Vagina (tissue), 2 donors: ENCODE data around the gene VRK3. TPM values are rescaled to one million over a fixed set of nuclear protein-coding genes. Genes with fewer than 3 reads are reported as not detected.

Experiments used
- DNase-seq, 2 donors: peaks; one replicate each; pipeline ENCODE4 v3.0.0-alpha.2; 2017; ENCODE audit errors: extremely low spot score in 2 of 2
- H3K27ac ChIP-seq: fragments of 200-600 bp; sonication (generic); one replicate; pipeline ENCODE4 v1.5.1; 2019
- H3K27me3 ChIP-seq: fragments of 200-600 bp; sonication (generic); one replicate; pipeline ENCODE4 v1.5.1; 2019
- H3K36me3 ChIP-seq, 2 donors: fragments of 200-600 bp; sonication (generic); one replicate each; pipeline ENCODE4 v1.5.1; 2017 to 2019
- H3K4me1 ChIP-seq: fragments of 200-600 bp; sonication (generic); one replicate; pipeline ENCODE4 v1.5.1; 2019
- H3K4me3 ChIP-seq, 2 donors: fragments of 200-600 bp; sonication (generic); 1 replicate in 1 of 2; 2 replicates in 1 of 2; pipeline ENCODE4 v1.5.1; 2016 to 2019
- H3K9me3 ChIP-seq: fragments of 200-600 bp; sonication (generic); one replicate; pipeline ENCODE4 v1.5.1; 2019
- POLR2A ChIP-seq, 2 donors: fragments of 450-650 bp; IDR thresholded peaks; one replicate each; pipeline ENCODE4 v1.6.1; 2017; ENCODE audit warnings: antibody characterized with exemption in 2 of 2, mild to moderate bottlenecking in 2 of 2, moderate library complexity in 2 of 2
- POLR2AphosphoS5 ChIP-seq, 2 donors: sonication (generic); formaldehyde crosslinking; IDR thresholded peaks; one replicate each; pipeline ENCODE4 v1.9.0; 2017; ENCODE audit warnings: antibody characterized with exemption in 2 of 2, mild to moderate bottlenecking in 2 of 2, low read depth in 1 of 2; ENCODE audit not compliant: insufficient read depth in 1 of 2
- intact Hi-C: fragments of 100-400 bp; cut with DNase I; formaldehyde crosslinking; loops from one replicate; pipeline ENCODE4 v1.15.1; 2023
- total RNA-seq: library from RNA; depleted of rRNA; stranded (reverse); fragments of >200 nt; gene quantifications from one replicate; pipeline ENCODE4 v1.2.3, GENCODE V29; 2016
- TF ChIP-seq, protein P1 (sequence below), 3 experiments: fragments of 450-650 bp in 2 of 3; fragments of 200-600 bp in 1 of 3; sonication (generic) in 1 of 3; IDR thresholded peaks; one replicate each; pipeline ENCODE4 v1.5.1; 2017 to 2019; ENCODE audit warnings: antibody characterized with exemption in 3 of 3, mild to moderate bottlenecking in 2 of 3, moderate library complexity in 2 of 3

The VRK3 gene
- total RNA-seq, 1 donor from 2014 or later: 34.9 TPM

DNA sequence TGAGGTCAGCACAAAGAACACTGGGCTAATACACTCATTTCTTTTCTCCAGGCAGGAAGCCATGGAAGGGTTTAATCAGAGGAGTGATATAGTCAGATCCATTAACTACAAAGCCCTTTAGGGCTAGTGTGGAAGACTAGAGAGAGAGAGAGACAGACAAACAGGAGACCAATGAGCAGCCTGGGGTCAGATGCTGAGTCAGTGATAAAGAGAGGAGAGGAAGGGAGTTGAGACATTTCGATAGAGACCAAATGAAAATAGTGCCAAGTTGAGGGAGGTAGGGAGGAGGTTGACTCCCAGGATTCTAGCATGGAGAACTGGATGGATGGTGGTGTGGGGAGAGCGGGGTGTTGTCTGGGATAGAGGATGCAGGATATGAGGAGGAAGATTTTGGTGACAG lies 18.8 kb upstream of the VRK3 start:
- intact Hi-C loops: no loop called here
- no peak for DNase-seq
- TF ChIP-seq, protein P1, sequence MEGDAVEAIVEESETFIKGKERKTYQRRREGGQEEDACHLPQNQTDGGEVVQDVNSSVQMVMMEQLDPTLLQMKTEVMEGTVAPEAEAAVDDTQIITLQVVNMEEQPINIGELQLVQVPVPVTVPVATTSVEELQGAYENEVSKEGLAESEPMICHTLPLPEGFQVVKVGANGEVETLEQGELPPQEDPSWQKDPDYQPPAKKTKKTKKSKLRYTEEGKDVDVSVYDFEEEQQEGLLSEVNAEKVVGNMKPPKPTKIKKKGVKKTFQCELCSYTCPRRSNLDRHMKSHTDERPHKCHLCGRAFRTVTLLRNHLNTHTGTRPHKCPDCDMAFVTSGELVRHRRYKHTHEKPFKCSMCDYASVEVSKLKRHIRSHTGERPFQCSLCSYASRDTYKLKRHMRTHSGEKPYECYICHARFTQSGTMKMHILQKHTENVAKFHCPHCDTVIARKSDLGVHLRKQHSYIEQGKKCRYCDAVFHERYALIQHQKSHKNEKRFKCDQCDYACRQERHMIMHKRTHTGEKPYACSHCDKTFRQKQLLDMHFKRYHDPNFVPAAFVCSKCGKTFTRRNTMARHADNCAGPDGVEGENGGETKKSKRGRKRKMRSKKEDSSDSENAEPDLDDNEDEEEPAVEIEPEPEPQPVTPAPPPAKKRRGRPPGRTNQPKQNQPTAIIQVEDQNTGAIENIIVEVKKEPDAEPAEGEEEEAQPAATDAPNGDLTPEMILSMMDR (IDR thresholded peaks at IDR 0.05): no peak
- no peak for TF ChIP-seq POLR2AphosphoS5 (IDR thresholded peaks at IDR 0.05; ENCODE audit: insufficient read depth in 1 of 2, low read depth in 1 of 2)
- TF ChIP-seq POLR2A (IDR thresholded peaks at IDR 0.05): no peak
- no peak overlapping the region for H3K4me3 ChIP-seq
- peaks cover 31% of the 10 kb centered on the region for H3K9me3 ChIP-seq
- H3K4me1 ChIP-seq: no peaks in the 10 kb centered on the region
- no peaks in the 10 kb centered on the region for H3K27me3 ChIP-seq
- H3K36me3 ChIP-seq: peaks cover 9 to 77% of the 10 kb centered on the region in 2 donors
- no peak overlapping the region for H3K27ac ChIP-seq

DNA sequence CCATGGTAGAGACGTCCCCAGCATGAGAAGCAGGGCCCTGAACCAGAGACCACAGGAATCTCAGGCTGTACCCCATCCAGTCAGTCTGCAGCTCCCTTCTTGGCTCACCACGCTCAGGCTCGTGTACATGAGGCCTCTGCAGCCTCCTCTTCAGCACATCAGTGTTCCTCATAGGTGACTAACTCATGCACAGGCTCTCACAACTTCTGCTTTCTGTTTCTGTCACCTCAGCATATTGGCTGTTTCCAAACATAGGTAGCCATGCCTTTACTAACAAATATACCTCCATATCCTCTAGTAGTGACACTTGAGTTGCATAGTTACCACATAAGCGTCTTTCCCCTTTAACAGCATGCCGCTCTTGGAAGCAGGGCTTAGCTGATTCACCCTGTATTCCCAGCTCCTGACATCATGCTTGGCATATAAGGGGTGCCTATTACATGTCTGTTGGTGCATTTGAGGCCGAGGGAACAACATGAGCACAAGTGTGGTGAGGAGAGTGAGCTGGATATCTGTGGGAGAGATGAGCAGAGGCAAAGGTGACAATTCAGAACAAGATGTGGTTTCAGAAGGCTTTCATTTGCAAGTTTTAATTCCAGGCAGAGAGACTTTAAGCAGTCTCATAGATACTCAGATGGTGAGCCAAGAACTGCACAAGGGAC lies 17.3 kb upstream of the VRK3 start:
- no peak overlapping the region for H3K27ac ChIP-seq
- peaks cover 31% of the 10 kb centered on the region for H3K9me3 ChIP-seq
- peaks cover 9 to 85% of the 10 kb centered on the region in 2 donors for H3K36me3 ChIP-seq
- DNase-seq: no peak
- no peaks in the 10 kb centered on the region for H3K4me1 ChIP-seq
- no peaks in the 10 kb centered on the region for H3K27me3 ChIP-seq
- TF ChIP-seq, protein P1 (IDR thresholded peaks at IDR 0.05): no peak
- TF ChIP-seq POLR2AphosphoS5 (IDR thresholded peaks at IDR 0.05; ENCODE audit: insufficient read depth in 1 of 2, low read depth in 1 of 2) (no peak), POLR2A (IDR thresholded peaks at IDR 0.05) (no peak)
- intact Hi-C loops: no loop called here
- no peak overlapping the region for H3K4me3 ChIP-seq

DNA sequence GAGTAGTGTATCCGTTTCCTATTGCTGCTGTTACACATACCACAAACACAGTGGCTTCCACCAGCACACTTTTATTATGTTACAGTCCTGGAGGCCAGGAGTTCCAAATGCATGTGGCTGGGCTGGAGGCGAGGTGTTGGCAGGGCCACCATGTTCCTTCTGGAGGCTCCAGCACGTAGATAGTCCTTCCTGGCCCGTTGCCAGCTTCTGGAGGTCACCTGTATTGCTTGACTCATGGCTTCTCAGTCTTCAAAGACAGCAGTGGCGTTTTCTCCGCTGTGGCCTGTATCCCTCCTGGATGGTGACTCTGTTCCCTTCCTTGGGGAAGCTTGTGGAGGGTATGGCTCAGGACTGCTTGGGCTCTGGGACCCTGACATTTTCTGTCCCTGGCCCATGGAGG lies 15.8 kb upstream of the VRK3 start:
- Histone ChIP-seq H3K4me1 (no peaks in the 10 kb centered on the region), H3K36me3 (peaks cover 9 to 83% of the 10 kb centered on the region in 2 donors), H3K27me3 (no peaks in the 10 kb centered on the region), H3K27ac (no peak overlapping the region), H3K4me3 (no peak overlapping the region), H3K9me3 (peaks cover 21% of the 10 kb centered on the region)
- intact Hi-C loops: no loop called here
- TF ChIP-seq POLR2AphosphoS5 (IDR thresholded peaks at IDR 0.05; ENCODE audit: insufficient read depth in 1 of 2, low read depth in 1 of 2) (no peak), POLR2A (IDR thresholded peaks at IDR 0.05) (no peak)
- TF ChIP-seq, protein P1 (IDR thresholded peaks at IDR 0.05): no peak
- DNase-seq: no peak

DNA sequence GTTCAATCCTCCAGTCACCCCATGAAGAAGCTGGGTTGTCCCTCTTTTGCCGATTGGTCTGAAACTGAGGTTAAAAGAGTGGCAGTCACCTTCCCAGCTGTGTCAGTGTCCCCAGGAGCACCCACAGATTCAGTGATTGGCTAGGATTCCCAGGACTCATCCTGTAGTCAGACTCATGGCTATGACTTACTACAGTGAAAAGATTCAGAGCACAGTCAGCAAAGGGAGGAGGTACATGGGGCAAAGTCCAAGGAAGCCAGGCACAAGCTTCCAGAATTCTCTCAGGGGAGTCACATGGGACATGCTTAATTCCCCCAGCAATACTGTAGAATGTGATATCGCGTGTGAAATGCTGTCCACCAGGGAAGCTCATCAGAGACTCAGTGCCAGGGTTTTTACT lies 14.8 kb upstream of the VRK3 start:
- peaks cover 9 to 76% of the 10 kb centered on the region in 2 donors for H3K36me3 ChIP-seq
- no peak overlapping the region for H3K27ac ChIP-seq
- no peak overlapping the region for H3K4me3 ChIP-seq
- TF ChIP-seq POLR2AphosphoS5 (IDR thresholded peaks at IDR 0.05; ENCODE audit: insufficient read depth in 1 of 2, low read depth in 1 of 2): no peak
- no peak for TF ChIP-seq POLR2A (IDR thresholded peaks at IDR 0.05)
- TF ChIP-seq, protein P1 (IDR thresholded peaks at IDR 0.05): no peak
- H3K9me3 ChIP-seq: peaks cover 11% of the 10 kb centered on the region
- DNase-seq: no peak
- no peaks in the 10 kb centered on the region for H3K27me3 ChIP-seq
- intact Hi-C loops: no loop called here
- H3K4me1 ChIP-seq: no peaks in the 10 kb centered on the region

DNA sequence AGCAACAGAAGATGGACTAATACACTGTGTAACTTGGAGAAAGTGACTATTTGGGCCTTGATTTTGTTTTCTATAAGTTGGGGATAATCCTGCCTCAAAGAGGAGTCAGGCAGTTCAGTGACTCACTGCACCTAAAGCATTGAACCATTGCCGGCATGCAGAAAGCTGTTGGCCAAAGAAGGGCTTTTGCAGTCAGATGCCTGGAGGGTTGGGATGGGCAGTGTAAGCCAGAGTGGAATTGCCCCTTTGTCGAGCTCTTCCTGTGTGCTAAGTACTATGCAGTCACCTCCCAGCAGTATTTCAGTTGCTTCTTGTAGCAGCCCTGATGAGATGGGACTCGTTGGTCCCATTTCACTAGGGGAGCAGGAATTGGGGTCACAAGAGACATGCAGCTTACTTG lies 11.7 kb upstream of the VRK3 start:
- H3K4me1 ChIP-seq: no peaks in the 10 kb centered on the region
- no peak for DNase-seq
- TF ChIP-seq POLR2AphosphoS5 (IDR thresholded peaks at IDR 0.05; ENCODE audit: insufficient read depth in 1 of 2, low read depth in 1 of 2) (no peak), POLR2A (IDR thresholded peaks at IDR 0.05) (no peak)
- TF ChIP-seq, protein P1 (IDR thresholded peaks at IDR 0.05): no peak
- H3K27me3 ChIP-seq: no peaks in the 10 kb centered on the region
- peaks cover 3 to 72% of the 10 kb centered on the region in 2 donors for H3K36me3 ChIP-seq
- H3K9me3 ChIP-seq: no peaks in the 10 kb centered on the region
- H3K4me3 ChIP-seq: no peak overlapping the region
- no peak overlapping the region for H3K27ac ChIP-seq
- intact Hi-C loops: no loop called here
